WTC11 (cell line): ENCODE measurements around the gene ST3GAL6. TPM values are rescaled to one million over a fixed set of nuclear protein-coding genes. Genes with fewer than 3 reads are reported as not detected.

Experiments used
- ATAC-seq: fragments of 200-7000 bp; cut with Tn5 transposase; 2 replicates; pipeline ENCODE4 v1.10.0; 2021; ENCODE audit warnings: mild to moderate bottlenecking, moderate library complexity
- CTCF ChIA-PET: fragments of 300-600 bp; sonication (Branson Sonifier 250); formaldehyde crosslinking; loops from one replicate; lab custom pipeline; 2021; ENCODE audit warnings: antibody characterized with exemption; lab: Charles Lee
- POLR2A ChIA-PET: fragments of 350-600 bp; sonication (Branson Sonifier 250); formaldehyde crosslinking; loops from one replicate; lab custom pipeline; 2021; ENCODE audit warnings: antibody characterized with exemption; lab: Charles Lee
- DNase-seq: peaks from one replicate; pipeline ENCODE4 v3.0.0; 2021; ENCODE audit warnings: low spot score
- H3K27ac Mint-ChIP-seq: 2 replicates; pipeline ENCODE4 v1.8.0; 2021; ENCODE audit warnings: mixed read lengths
- H3K27me3 Mint-ChIP-seq: 2 replicates; pipeline ENCODE4 v1.8.0; 2021; ENCODE audit warnings: low read depth, mild to moderate bottlenecking, moderate library complexity, mixed read lengths
- H3K36me3 Mint-ChIP-seq: 2 replicates; pipeline ENCODE4 v1.8.0; 2021; ENCODE audit warnings: mixed read lengths
- H3K4me1 Mint-ChIP-seq: 2 replicates; pipeline ENCODE4 v1.8.0; 2022; ENCODE audit warnings: mixed read lengths
- H3K4me3 Mint-ChIP-seq: 2 replicates; pipeline ENCODE4 v1.8.0; 2021; ENCODE audit warnings: mild to moderate bottlenecking, moderate library complexity, mixed read lengths
- H3K9me3 Mint-ChIP-seq: 2 replicates; pipeline ENCODE4 v1.8.0; 2021; ENCODE audit warnings: mixed read lengths
- ARID4B ChIP-seq: sonication (generic); formaldehyde crosslinking; IDR thresholded peaks from 2 replicates; pipeline ENCODE4 v1.8.0; 2023; ENCODE audit warnings: missing genetic modification reagents, mild to moderate bottlenecking, borderline replicate concordance
- ATF1 ChIP-seq: sonication (generic); formaldehyde crosslinking; IDR thresholded peaks from 2 replicates; pipeline ENCODE4 v1.8.1; 2023; ENCODE audit warnings: mild to moderate bottlenecking, moderate library complexity, missing genetic modification reagents
- E2F4 ChIP-seq: sonication (generic); formaldehyde crosslinking; IDR thresholded peaks from 2 replicates; pipeline ENCODE4 v1.8.1; 2022; ENCODE audit warnings: low read depth, mild to moderate bottlenecking, moderate library complexity, missing genetic modification reagents, borderline replicate concordance
- FOXP1 ChIP-seq: sonication (generic); formaldehyde crosslinking; IDR thresholded peaks from 2 replicates; pipeline ENCODE4 v1.8.0; 2022; ENCODE audit warnings: missing genetic modification reagents, mild to moderate bottlenecking, moderate library complexity, borderline replicate concordance
- IRF2 ChIP-seq: sonication (generic); formaldehyde crosslinking; IDR thresholded peaks from 2 replicates; pipeline ENCODE4 v1.8.0; 2022; ENCODE audit warnings: low read depth, missing genetic modification reagents, borderline replicate concordance
- JAZF1 ChIP-seq: fragments of 250-450 bp; sonication (Bioruptor Pico); IDR thresholded peaks from 2 replicates; pipeline ENCODE4 v1.9.0; 2021; ENCODE audit warnings: moderate library complexity, mild to moderate bottlenecking, inconsistent platforms
- JUN ChIP-seq: sonication (generic); formaldehyde crosslinking; IDR thresholded peaks from 2 replicates; pipeline ENCODE4 v1.8.0; 2023; ENCODE audit warnings: mild to moderate bottlenecking, missing genetic modification reagents
- KAT7 ChIP-seq: sonication (generic); formaldehyde crosslinking; IDR thresholded peaks from 2 replicates; pipeline ENCODE4 v1.8.1; 2023; ENCODE audit warnings: missing genetic modification reagents, mild to moderate bottlenecking, borderline replicate concordance
- MXD4 ChIP-seq: fragments of 250-450 bp; sonication (Bioruptor Pico); IDR thresholded peaks from 2 replicates; pipeline ENCODE4 v1.8.0; 2021; ENCODE audit warnings: mild to moderate bottlenecking, moderate library complexity, borderline replicate concordance
- MYBL2 ChIP-seq: sonication (generic); formaldehyde crosslinking; IDR thresholded peaks from 2 replicates; pipeline ENCODE4 v1.8.1; 2023; ENCODE audit warnings: mild to moderate bottlenecking, moderate library complexity, missing genetic modification reagents
- NFATC4 ChIP-seq: fragments of 250-450 bp; sonication (Bioruptor Pico); IDR thresholded peaks from 2 replicates; pipeline ENCODE4 v1.9.0; 2021; ENCODE audit warnings: mild to moderate bottlenecking
- NR1H2 ChIP-seq: sonication (generic); formaldehyde crosslinking; IDR thresholded peaks from 2 replicates; pipeline ENCODE4 v1.9.0; 2021; ENCODE audit warnings: mild to moderate bottlenecking, moderate library complexity, missing genetic modification reagents
- NR2C2 ChIP-seq: sonication (generic); formaldehyde crosslinking; IDR thresholded peaks from 2 replicates; pipeline ENCODE4 v1.8.0; 2022; ENCODE audit warnings: mild to moderate bottlenecking, missing genetic modification reagents
- NR3C1 ChIP-seq: sonication (generic); formaldehyde crosslinking; conservative IDR thresholded peaks from 2 replicates; pipeline ENCODE4 v1.8.1; 2023; ENCODE audit warnings: low read depth, mild to moderate bottlenecking, missing genetic modification reagents
- OVOL2 ChIP-seq: fragments of 250-450 bp; sonication (Bioruptor Pico); IDR thresholded peaks from 2 replicates; pipeline ENCODE4 v1.9.0; 2021; ENCODE audit warnings: mild to moderate bottlenecking, borderline replicate concordance
- PREB ChIP-seq: sonication (generic); formaldehyde crosslinking; IDR thresholded peaks from 2 replicates; pipeline ENCODE4 v1.8.1; 2022; ENCODE audit warnings: mild to moderate bottlenecking, missing genetic modification reagents, moderate library complexity, borderline replicate concordance
- PRRX2 ChIP-seq: fragments of 250-450 bp; sonication (Bioruptor Pico); IDR thresholded peaks from 2 replicates; pipeline ENCODE4 v1.8.0; 2021; ENCODE audit warnings: mild to moderate bottlenecking
- RELA ChIP-seq: sonication (generic); formaldehyde crosslinking; IDR thresholded peaks from 2 replicates; pipeline ENCODE4 v1.8.1; 2022; ENCODE audit warnings: missing genetic modification reagents, mild to moderate bottlenecking, borderline replicate concordance
- SMAD3 ChIP-seq: sonication (generic); formaldehyde crosslinking; IDR thresholded peaks from 2 replicates; pipeline ENCODE4 v1.8.0; 2022; ENCODE audit warnings: missing genetic modification reagents, mild to moderate bottlenecking, borderline replicate concordance
- SOX15 ChIP-seq: fragments of 250-450 bp; sonication (Bioruptor Pico); IDR thresholded peaks from 2 replicates; pipeline ENCODE4 v1.9.0; 2021; ENCODE audit warnings: mild to moderate bottlenecking
- SP1 ChIP-seq: sonication (generic); formaldehyde crosslinking; conservative IDR thresholded peaks from 2 replicates; pipeline ENCODE4 v1.8.1; 2022; ENCODE audit warnings: missing genetic modification reagents
- ZNF138 ChIP-seq: sonication (generic); formaldehyde crosslinking; conservative IDR thresholded peaks from 2 replicates; pipeline ENCODE4 v1.8.1; 2022; ENCODE audit warnings: mild to moderate bottlenecking, moderate library complexity, missing genetic modification reagents
- ZNF219 ChIP-seq: sonication (generic); formaldehyde crosslinking; IDR thresholded peaks from 2 replicates; pipeline ENCODE4 v1.8.0; 2023; ENCODE audit warnings: missing genetic modification reagents, mild to moderate bottlenecking, borderline replicate concordance
- ZNF263 ChIP-seq: sonication (generic); formaldehyde crosslinking; IDR thresholded peaks from 2 replicates; pipeline ENCODE4 v1.8.1; 2022; ENCODE audit warnings: low read depth, mild to moderate bottlenecking, moderate library complexity, missing genetic modification reagents
- ZNF317 ChIP-seq: sonication (generic); formaldehyde crosslinking; IDR thresholded peaks from 2 replicates; pipeline ENCODE4 v1.8.1; 2023; ENCODE audit warnings: low read depth, mild to moderate bottlenecking, moderate library complexity, missing genetic modification reagents, borderline replicate concordance
- ZNF423 ChIP-seq: fragments of 250-450 bp; sonication (Bioruptor Pico); IDR thresholded peaks from 2 replicates; pipeline ENCODE4 v2.1.2; 2022; ENCODE audit warnings: mild to moderate bottlenecking, moderate library complexity
- total RNA-seq: library from RNA; stranded (reverse); gene quantifications from 3 replicates; pipeline ENCODE4 v1.2.3, GENCODE V29; 2021
- TF ChIP-seq, protein P1 (sequence below): sonication (generic); formaldehyde crosslinking; IDR thresholded peaks from 2 replicates; pipeline ENCODE4 v1.8.0; 2022; ENCODE audit warnings: mild to moderate bottlenecking, missing genetic modification reagents
- TF ChIP-seq, protein P2 (sequence below): sonication (generic); formaldehyde crosslinking; IDR thresholded peaks from 2 replicates; pipeline ENCODE4 v1.8.0; 2022; ENCODE audit warnings: missing genetic modification reagents

The ST3GAL6 gene
- total RNA-seq, 1 experiment from 2014 or later: 8.1 TPM

DNA sequence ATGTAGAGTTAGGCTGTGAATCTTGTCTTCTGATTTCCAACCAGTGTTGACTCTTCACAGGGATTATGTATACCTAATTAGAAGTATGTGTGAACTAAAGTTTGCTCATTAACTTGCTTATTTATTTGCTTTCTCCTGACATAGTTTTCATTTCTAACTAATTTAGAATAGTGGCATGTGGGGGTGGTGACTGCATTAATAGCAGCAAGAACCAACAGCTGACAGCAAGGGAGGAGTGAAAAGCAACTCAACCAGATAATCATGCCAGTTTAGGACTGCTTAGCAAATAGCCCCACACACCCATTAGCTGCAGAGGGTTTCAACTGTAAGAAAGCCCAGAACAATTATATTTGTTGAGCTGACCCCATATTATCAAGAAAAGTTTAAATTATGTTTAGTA is 3.8 kb downstream of the ST3GAL6 start:
- Mint-ChIP-seq H3K4me3 (no peak overlapping the region), H3K27me3 (no peaks in the 10 kb centered on the region)
- ChIA-PET CTCF (no interaction called here), POLR2A (no interaction called here)
- TF ChIP-seq RELA (CRISPR knock-in tag) (no peak), KAT7 (no peak), ZNF138 (no peak), SP1 (CRISPR knock-in tag) (no peak), ZNF219 (CRISPR knock-in tag) (no peak), ARID4B (no peak), OVOL2 (CRISPR knock-in tag) (no peak), MXD4 (CRISPR knock-in tag) (no peak), NR2C2 (CRISPR knock-in tag) (no peak), ATF1 (CRISPR knock-in tag) (no peak), NR1H2 (CRISPR knock-in tag) (no peak), SOX15 (no peak), SMAD3 (CRISPR knock-in tag) (no peak), E2F4 (no peak), PREB (no peak), NR3C1 (CRISPR knock-in tag) (no peak)
- TF ChIP-seq, protein P1, sequence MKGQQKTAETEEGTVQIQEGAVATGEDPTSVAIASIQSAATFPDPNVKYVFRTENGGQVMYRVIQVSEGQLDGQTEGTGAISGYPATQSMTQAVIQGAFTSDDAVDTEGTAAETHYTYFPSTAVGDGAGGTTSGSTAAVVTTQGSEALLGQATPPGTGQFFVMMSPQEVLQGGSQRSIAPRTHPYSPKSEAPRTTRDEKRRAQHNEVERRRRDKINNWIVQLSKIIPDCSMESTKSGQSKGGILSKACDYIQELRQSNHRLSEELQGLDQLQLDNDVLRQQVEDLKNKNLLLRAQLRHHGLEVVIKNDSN (CRISPR knock-in tag): no peak
- TF ChIP-seq, all 79 proteins: peak for 0
- ATAC-seq: no peak
- DNase-seq: no peak
- Mint-ChIP-seq H3K36me3 (no peaks in the 10 kb centered on the region), H3K9me3 (no peaks in the 10 kb centered on the region), H3K27ac (no peak overlapping the region), H3K4me1 (peaks cover 33% of the 10 kb centered on the region)

DNA sequence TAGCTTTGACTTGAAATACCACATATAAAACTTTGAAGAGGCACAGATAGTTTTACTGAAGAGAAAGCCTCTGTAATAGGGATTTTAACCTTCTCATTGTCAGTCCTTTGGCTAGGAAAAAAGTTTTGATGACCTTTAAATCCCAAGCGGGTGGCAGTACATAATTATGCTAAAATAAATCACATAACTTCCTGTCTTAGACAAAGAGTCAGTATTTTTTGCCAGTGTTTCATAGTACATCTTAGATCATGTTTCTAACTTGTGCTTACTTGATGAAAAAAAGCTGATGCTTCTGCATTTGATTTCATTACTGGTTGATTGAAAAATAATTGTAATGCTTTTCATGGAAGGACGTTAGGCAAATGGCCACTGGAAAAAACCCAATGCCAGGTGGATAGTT is 5.8 kb downstream of the ST3GAL6 start:
- ATAC-seq (no peak), DNase-seq (no peak)
- POLR2A ChIA-PET: no interaction called here
- H3K36me3 Mint-ChIP-seq: no peaks in the 10 kb centered on the region
- no peak overlapping the region for H3K4me3 Mint-ChIP-seq
- no peaks in the 10 kb centered on the region for H3K27me3 Mint-ChIP-seq
- H3K27ac Mint-ChIP-seq: no peak overlapping the region
- no peaks in the 10 kb centered on the region for H3K9me3 Mint-ChIP-seq
- peaks cover 20% of the 10 kb centered on the region for H3K4me1 Mint-ChIP-seq
- CTCF ChIA-PET: no interaction called here
- TF ChIP-seq ZNF263 (CRISPR knock-in tag) (no peak), NR3C1 (CRISPR knock-in tag) (no peak), JAZF1 (CRISPR knock-in tag) (no peak), NFATC4 (CRISPR knock-in tag) (no peak), MXD4 (CRISPR knock-in tag) (no peak), JUN (CRISPR knock-in tag) (no peak), ZNF423 (no peak), ZNF317 (no peak), IRF2 (no peak), PRRX2 (no peak), MYBL2 (CRISPR knock-in tag) (no peak), FOXP1 (no peak), NR2C2 (CRISPR knock-in tag) (no peak)
- TF ChIP-seq, protein P2, sequence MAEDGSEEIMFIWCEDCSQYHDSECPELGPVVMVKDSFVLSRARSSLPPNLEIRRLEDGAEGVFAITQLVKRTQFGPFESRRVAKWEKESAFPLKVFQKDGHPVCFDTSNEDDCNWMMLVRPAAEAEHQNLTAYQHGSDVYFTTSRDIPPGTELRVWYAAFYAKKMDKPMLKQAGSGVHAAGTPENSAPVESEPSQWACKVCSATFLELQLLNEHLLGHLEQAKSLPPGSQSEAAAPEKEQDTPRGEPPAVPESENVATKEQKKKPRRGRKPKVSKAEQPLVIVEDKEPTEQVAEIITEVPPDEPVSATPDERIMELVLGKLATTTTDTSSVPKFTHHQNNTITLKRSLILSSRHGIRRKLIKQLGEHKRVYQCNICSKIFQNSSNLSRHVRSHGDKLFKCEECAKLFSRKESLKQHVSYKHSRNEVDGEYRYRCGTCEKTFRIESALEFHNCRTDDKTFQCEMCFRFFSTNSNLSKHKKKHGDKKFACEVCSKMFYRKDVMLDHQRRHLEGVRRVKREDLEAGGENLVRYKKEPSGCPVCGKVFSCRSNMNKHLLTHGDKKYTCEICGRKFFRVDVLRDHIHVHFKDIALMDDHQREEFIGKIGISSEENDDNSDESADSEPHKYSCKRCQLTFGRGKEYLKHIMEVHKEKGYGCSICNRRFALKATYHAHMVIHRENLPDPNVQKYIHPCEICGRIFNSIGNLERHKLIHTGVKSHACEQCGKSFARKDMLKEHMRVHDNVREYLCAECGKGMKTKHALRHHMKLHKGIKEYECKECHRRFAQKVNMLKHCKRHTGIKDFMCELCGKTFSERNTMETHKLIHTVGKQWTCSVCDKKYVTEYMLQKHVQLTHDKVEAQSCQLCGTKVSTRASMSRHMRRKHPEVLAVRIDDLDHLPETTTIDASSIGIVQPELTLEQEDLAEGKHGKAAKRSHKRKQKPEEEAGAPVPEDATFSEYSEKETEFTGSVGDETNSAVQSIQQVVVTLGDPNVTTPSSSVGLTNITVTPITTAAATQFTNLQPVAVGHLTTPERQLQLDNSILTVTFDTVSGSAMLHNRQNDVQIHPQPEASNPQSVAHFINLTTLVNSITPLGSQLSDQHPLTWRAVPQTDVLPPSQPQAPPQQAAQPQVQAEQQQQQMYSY: no peak
